ENCODE results near the gene DGKI. TPM values are rescaled to one million over a fixed set of nuclear protein-coding genes. Genes with fewer than 3 reads are reported as not detected.

Gene DGKI
- total RNA-seq, 1 experiment from 2014 or later: 0.55 TPM

GRCh38 chr7:137439829-137440825, 406.6 kb downstream of the DGKI start:
- Histone ChIP-seq H3K14ac (ENCODE audit: insufficient read depth, low read length) (no peak overlapping the region), H2BK120ac (ENCODE audit: low read depth, low read length, poor library complexity, severe bottlenecking) (no peak overlapping the region), H3K4ac (ENCODE audit: low read depth, low read length) (no peak overlapping the region), H2BK5ac (ENCODE audit: insufficient read length, low read length) (no peak overlapping the region), H4K91ac (ENCODE audit: insufficient read length, low read depth, low read length) (no peak overlapping the region), H3K9me3 (ENCODE audit: control insufficient read depth, low read depth, low read length) (no peaks in the 10 kb centered on the region), H4K20me1 (ENCODE audit: control insufficient read depth, insufficient read depth, insufficient read length) (no peaks in the 10 kb centered on the region), H3T11ph (ENCODE audit: low read length) (no peak overlapping the region), H3K4me1 (ENCODE audit: insufficient read depth, low read length) (no peaks in the 10 kb centered on the region; the same call in 1 of the 2 replicates), H2AK5ac (ENCODE audit: insufficient read length, low read length) (no peak overlapping the region), H3K23me2 (ENCODE audit: insufficient read length, low read depth, low read length, poor library complexity, severe bottlenecking) (no peaks in the 10 kb centered on the region), H3K56ac (ENCODE audit: insufficient read length, low read depth, low read length) (no peak overlapping the region), H3K79me1 (ENCODE audit: insufficient read depth, low read depth, low read length, poor library complexity, severe bottlenecking) (no peaks in the 10 kb centered on the region), H3K79me2 (ENCODE audit: insufficient read depth, low read length) (no peaks in the 10 kb centered on the region), H3K27ac (ENCODE audit: insufficient read length, low read depth, low read length) (no peak overlapping the region), H2BK12ac (ENCODE audit: insufficient read length, low read depth, low read length) (no peak overlapping the region), H3K9ac (ENCODE audit: extremely low read depth, insufficient read length, low read length) (no peak overlapping the region), H2AFZ (ENCODE audit: low read length) (no peak overlapping the region), H4K8ac (replicated peaks; ENCODE audit: insufficient read length, low read depth, low read length) (no peak overlapping the region), H3K18ac (ENCODE audit: insufficient read length, low read depth, low read length) (no peak overlapping the region), H3K4me2 (ENCODE audit: insufficient read depth, insufficient read length, low read length) (no peak overlapping the region), H2BK20ac (ENCODE audit: low read depth, low read length, poor library complexity, severe bottlenecking) (no peak overlapping the region), H2BK15ac (ENCODE audit: low read depth, low read length) (no peak overlapping the region), H3K27me3 (ENCODE audit: insufficient read depth, low read length) (no peaks in the 10 kb centered on the region), H3K23ac (ENCODE audit: insufficient read length, low read depth, low read length) (no peak overlapping the region), H4K5ac (ENCODE audit: insufficient read length, low read depth, low read length) (no peak overlapping the region)
- H3K27ac Mint-ChIP-seq: no peak overlapping the region
- H3K27me3 Mint-ChIP-seq (ENCODE audit: low read depth): no peaks in the 10 kb centered on the region
- H3K4me3 Mint-ChIP-seq: no peak overlapping the region; a peak in 1 of 5 replicates
- no peak for TF ChIP-seq CTCF (conservative IDR thresholded peaks at IDR 0.05)
- no peaks in the 10 kb centered on the region for H3K9me3 Mint-ChIP-seq
- no CpG with 5 or more reads among the region's 6 CpGs for WGBS (ENCODE audit: extremely low coverage, insufficient read length, low lambda C conversion rate)
- H3K4me1 Mint-ChIP-seq: peaks cover 9 to 11% of the 10 kb centered on the region in 2 experiments
- H3K36me3 Mint-ChIP-seq (ENCODE audit: insufficient read depth in 1 of 3, low read depth in 3 of 3): no peaks in the 10 kb centered on the region
- DNase-seq: peak; percentile 31
